ENCODE measurements around the gene TCF7L2.

The TCF7L2 gene

GRCh38 chr10:113179966-113180365 is 229.9 kb downstream of the TCF7L2 start:
- no peak overlapping the region for H3K27ac ChIP-seq
- TF ChIP-seq CTCF (conservative IDR thresholded peaks at IDR 0.05): no peak

GRCh38 chr10:113180401-113181154 is 230.5 kb downstream of the TCF7L2 start:
- no peak for TF ChIP-seq CTCF (conservative IDR thresholded peaks at IDR 0.05)

GRCh38 chr10:113182154-113182553 is 232.1 kb downstream of the TCF7L2 start:
- no peak overlapping the region for H3K27ac ChIP-seq
- no peak for TF ChIP-seq CTCF (conservative IDR thresholded peaks at IDR 0.05)

More at GRCh38 chr10:113180401-113181154, 230.5 kb downstream of the TCF7L2 start:
- H3K27ac ChIP-seq: no peak overlapping the region

- no peak overlapping the region for H3K27ac ChIP-seq
- no peak for TF ChIP-seq CTCF (conservative IDR thresholded peaks at IDR 0.05)
Observed at GRCh38 chr10:113183573-113183972, 233.5 kb downstream of the TCF7L2 start.

- H3K27ac ChIP-seq: no peak overlapping the region
- no peak for TF ChIP-seq CTCF (conservative IDR thresholded peaks at IDR 0.05)
Observed at GRCh38 chr10:113187063-113187777, 237.2 kb downstream of the TCF7L2 start.

GRCh38 chr10:113199459-113199858 is 249.4 kb downstream of the TCF7L2 start:
- no peak overlapping the region for H3K27ac ChIP-seq

More at GRCh38 chr10:113199459-113199858, 249.4 kb downstream of the TCF7L2 start:
- no peak for TF ChIP-seq CTCF (conservative IDR thresholded peaks at IDR 0.05)
